GM19328 (cell line): ENCODE data around the gene PRDX5.
"Not testable (repeated sequence)": the region's sequence is repeated elsewhere in the genome, so short reads cannot be mapped to it uniquely, and the experiment has no call there.

Experiments
- ATAC-seq: cut with Tn5 transposase; IDR thresholded peaks from one replicate; pipeline ENCODE4 v1.9.1; 2021; ENCODE audit warnings: mild to moderate bottlenecking, moderate library complexity; ENCODE audit not compliant: unreplicated experiment

PRDX5 gene

DNA sequence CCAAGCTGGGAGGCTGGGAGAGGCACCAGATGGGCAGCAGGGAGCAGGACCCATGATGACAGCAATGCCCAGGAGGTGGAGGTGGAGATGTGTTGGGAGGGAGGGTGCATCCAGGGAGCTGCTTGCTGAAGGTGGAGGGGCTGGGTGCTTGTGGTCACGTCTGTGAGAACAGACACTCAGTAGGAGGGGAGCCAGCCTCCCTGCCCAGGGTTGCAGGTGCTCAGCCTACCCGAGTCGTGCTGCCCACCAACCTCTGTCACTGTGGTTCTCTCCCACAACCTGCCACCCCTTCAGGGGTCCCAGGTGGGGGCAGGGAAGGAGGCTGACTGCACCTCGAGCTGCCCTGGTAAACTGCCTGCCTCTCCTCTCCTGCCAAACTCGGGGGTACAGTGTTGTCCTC is 5.5 kb downstream of the PRDX5 start:
- no peak for ATAC-seq

DNA sequence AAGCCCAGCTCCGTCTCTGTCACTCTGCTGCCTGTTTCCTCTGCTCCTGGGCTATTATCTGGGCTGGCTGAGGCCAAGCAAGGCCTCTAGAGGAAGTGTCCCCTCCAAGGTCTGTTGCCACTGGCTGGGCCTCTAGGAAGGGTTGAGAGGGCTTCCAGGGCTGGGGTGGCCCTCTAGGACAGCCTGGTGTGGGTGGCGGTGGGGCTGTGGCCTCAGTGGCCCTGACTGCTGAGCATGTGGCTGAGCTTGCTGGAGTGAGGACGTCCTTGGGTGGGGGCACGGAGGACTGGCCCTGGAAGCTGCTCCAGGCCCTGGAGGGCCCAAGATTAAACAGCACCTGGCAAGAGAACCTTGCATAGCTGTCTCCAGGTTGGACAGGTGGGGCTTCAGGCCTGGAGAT is 6.1 kb downstream of the PRDX5 start:
- not testable (repeated sequence) for ATAC-seq

DNA sequence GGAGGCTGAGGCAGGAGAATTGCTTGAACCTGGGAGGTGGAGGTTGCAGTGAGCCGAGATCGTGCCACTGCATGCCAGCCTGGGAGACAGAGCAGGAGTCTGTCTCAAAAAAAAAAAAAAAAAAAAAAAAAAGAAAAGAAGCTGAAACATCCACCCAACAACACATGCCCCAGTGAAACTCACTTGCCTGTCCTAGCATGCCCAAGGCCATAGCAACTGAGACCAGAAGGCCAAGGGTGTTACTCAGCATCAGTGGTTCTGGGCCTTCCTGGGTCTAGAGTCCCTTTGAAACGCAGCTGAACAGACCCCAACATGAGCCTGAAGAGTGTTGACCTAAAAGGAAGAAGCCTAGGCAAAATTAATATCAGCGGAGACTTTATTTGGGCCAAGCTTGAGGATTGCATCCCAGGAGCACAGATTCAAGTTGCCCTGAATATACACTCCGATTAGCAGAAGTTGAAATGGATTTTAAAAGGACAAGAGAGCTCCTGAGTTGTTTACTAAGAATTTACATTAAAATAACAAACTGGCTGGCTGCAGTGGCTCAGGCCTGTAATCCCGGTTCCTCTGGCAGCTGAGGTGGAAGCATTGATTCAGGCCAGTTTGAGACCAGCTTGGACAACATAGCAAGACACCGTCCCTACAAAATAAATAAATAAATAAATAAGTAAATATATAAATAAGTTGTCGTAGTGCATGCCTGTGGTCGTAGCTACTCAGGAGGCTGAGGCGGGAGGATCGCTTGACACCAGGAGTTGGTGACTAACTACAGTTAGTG is 7.0 kb downstream of the PRDX5 start:
- no peak for ATAC-seq

DNA sequence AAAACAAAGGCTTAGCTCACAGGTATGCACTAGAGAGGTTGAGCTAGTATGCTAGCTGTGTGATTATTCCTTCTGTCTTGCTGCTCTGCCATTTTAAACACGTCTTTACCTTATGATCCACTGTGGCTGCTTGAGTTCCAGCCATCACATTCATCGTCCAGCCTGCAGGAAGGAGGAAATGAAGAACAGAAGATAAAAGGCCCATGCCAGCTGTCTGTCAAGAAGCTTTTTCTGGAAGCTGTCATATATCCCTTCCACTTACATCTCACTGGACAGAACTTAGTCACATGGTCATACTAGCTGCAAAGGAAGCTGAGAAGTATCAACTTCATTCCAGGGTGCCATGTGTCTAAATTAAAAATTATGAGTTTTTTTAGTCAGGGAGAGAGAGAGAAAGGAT is 9.5 kb downstream of the PRDX5 start:
- ATAC-seq = no peak

DNA sequence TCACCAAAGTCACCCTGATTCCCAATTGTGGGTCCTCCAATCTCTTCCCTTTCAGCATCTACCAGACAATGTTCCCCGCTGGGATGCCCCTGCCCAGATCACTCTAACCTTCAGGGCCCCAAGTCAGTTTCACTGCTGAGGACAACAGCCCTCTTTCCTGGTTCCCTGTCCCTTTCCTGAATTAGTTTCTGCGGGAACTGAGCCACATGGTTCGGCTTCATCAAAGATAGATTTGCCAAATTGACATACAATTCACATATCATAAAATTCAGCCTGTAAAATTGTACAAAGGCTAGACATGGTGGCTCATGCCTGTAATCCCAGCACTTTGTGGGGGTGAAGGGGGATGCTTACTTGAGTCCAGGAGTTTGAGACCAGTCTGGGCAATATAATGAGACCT is 10.1 kb downstream of the PRDX5 start:
- ATAC-seq = no peak

DNA sequence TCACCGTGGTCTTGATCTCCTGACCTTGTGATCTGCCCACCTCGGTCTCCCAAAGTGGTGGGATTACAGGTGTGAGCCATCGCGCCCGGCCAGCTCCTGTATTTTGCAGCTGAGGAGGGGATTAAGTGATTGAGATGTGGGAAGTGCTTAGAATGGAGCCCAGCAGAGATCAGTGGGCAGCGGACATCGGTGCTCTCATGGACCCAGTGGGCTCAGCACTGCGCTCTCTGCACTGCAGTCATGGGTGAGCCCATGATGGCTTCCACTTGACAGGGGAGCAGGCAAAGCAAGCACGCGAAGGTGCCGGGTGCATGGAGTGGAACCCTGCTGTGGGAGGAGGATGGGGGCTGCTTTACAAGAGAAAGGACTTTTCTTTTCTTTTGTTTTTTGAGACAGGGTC is 13.0 kb downstream of the PRDX5 start:
- ATAC-seq = no peak

DNA sequence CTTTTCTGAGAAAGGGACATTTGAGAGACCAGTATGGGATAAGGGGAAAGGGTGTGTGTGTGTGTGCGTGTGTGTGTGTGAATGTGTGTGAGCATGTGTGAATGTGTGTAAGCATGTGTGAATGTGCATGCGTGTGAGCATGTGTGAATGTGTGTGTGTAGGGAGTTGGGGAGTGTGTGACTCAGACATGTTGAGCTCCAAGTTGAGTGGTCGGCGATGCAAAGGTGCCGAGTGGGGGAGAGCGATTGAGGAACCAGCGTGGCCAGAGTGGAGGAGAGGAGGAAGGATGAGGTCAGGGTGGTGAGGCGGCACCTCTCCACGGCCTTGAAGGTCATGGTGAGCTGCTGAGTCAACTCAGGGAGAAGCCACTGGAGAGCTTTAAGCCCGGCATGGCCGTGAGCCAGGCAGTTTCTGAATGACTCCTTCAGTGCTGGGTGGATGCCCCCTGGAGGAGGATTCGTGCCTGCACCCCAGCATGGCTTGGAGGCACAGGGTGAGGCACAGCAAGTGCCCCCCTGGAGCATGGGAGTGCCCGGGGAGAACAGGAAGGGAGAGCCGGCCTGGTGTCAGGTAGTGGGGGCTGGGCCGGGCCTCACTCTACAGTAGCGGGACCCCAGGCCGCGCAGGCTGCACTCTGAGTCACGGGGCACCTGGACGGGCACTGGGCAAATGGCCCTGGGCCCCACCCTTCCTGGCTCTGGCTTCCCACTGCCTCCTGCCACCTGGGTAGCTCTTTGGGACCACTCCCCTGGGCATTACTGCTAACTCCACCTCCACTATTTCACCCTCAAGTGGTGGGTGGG is 13.8 kb downstream of the PRDX5 start:
- ATAC-seq = no peak

DNA sequence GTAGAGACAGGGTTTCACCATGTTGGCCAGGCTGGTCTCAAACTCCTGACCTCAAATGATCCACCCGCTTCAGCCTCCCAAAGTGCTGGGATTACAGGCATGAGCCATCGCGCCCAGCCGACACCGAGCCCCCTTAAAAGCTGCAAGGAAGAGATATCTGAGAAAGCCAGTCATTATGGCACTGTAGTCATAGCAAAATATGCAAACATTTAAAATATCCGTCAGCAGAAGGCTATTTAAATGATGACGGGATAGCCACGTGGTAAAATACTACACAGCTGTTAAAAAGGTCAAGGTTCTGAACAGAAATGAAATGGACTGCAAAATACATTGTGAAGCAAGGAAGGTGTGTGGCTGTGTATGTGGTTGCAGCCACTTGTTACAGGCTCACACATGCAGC is 15.6 kb downstream of the PRDX5 start:
- ATAC-seq = no peak

DNA sequence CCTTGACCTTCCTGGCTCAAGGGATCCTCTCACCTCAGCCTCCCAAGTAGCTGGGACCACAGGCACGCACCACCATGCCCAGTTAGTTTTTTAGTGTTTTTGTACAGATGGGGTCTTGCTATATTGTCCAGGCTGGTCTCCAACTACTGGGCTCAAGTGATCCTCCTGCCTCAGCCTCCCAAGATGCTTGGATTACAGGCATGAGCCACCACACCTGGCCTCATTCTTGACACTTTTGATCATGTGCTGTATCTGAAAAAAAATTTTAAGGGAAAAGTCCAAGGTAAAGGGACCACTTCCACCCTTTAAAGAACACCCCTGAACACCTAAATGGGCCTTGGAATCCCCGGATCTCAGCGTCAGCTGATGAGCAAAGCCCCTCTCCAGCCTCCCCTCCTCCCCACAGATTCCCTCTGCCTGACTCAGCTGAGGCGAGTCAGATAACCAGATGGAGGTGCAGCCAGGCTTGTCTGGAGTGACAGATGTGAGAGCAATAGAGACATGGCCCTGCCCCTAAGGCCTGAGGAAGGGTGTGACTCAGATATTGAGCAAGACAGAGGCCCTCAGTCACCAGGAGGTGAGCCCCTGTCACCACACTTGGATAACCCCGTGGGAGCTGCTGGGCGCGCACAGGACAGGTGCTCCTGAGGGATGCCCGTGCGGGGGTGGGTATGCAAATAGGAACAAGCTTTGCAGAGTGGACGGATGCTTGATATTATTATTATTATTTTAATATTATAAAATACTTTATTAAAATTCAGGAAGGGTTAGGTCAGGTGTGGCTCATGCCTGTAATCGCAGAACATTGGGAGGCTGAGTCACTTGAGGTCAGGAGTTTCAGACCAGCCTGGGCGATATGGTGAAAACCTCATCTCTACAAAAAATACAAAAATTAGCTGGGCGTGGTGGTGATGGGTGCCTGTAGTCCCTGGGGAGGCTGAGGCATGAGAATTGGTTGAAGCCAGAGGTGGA is 17.1 kb downstream of the PRDX5 start:
- ATAC-seq = peak; percentile 60

DNA sequence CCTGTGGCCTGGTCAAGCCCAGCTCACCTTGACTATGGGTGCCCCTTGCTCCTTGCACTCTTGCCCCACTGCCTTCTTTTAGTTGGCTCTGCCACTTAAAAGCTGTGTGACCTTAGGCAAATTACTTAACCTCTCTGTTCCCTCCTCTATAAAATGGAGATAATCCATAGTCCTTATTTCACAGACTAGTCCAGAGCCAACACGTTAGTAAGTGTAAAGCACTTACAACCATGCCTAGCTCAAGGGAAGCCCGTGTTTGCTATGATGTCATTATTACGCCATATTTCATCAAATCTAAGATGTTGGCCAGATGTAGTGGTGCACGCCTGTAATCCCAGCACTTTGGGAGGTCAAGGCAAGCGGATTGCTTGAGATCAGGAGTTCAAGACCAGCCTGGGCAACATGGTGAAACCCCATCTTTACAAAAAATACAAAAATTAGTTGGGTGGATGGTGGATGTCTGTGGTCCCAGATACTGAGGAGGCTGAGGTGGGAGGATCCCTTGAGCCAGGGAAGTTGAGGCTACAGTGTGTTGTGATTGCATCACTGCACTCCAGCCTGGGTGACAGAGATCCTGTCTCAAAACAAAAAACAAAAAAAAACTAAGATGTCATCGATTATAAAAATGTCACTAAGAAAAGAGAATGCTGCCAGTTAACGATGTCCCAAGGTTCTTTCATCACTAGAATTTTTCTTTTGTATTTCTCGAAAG is 19.8 kb downstream of the PRDX5 start:
- ATAC-seq = no peak

DNA sequence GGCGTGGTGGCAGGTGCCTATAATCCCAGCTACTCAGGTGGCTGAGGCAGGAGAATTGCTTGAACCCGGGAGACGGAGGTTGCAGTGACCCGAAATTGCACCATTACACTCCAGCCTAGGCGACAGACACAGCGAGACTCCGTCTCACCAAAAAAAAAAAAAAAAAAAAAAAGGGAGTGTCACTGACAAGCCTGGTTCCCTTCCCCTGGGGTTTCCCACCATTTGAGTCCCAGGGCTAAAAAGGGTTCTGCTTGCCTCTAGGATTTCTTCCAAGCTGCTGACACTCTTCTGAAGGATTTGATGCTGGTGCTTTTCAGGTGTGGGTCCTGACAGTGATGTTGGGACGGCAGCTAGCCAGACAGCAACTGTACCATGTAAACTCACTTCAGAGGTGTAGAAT is 20.8 kb downstream of the PRDX5 start:
- ATAC-seq = no peak

DNA sequence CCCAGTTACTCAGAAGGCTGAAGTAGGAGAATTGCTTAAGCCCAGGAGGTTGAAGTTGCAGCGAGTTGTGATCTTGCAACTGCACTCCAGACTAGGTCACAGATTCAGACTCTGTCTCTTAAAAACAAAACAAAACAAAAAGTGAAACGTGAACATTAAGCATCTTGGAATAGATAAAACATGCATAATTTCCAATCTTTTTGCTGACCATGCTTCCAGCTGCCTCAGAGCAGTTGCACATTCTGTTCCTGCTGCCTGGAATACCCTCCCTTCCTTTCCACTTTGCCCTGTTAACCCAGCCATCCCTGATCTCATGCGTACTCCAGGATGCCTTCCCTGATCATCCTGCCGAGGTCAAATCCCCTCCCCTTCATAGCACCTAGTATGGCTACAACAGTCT is 21.4 kb downstream of the PRDX5 start:
- ATAC-seq = no peak

DNA sequence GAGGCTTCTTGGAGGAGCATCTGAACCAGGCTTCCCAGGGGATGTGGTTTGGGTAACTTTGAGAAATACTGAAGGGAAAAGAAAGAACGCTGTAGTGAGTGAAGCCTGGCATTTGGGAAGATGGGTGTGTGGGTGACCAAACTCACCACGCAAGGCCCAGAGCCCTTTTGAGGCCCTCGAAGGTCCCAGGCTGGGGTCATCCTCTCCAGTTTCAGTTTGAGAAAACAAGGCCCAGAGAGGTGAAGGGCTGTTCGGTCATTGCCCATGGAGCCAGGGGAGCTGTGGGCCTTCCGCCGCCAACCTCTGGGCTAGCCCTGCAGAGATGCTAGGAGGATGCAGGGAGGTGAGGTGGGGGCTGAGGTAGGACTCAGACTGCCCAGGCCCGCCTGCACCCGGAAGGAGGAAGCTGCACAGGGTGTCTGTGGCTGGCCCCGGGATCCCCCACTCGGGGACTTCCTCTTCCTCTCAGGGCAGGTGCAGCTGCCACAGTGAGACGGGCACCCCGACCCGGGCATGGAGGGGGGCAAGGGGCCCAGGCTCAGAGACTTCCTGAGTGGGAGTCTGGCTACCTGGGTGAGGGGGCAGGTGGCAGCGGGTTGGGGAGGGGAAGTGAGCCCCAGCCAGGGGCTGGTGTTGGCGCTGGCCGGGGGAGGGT is 22.0 kb downstream of the PRDX5 start, which contains the start of gene CCDC88B:
Gene CCDC88B (plus strand): TSS at position 451 of the 655 bp plus-strand sequence. CDS start 63 bp downstream, at position 514.
- ATAC-seq = peak; percentile 49

DNA sequence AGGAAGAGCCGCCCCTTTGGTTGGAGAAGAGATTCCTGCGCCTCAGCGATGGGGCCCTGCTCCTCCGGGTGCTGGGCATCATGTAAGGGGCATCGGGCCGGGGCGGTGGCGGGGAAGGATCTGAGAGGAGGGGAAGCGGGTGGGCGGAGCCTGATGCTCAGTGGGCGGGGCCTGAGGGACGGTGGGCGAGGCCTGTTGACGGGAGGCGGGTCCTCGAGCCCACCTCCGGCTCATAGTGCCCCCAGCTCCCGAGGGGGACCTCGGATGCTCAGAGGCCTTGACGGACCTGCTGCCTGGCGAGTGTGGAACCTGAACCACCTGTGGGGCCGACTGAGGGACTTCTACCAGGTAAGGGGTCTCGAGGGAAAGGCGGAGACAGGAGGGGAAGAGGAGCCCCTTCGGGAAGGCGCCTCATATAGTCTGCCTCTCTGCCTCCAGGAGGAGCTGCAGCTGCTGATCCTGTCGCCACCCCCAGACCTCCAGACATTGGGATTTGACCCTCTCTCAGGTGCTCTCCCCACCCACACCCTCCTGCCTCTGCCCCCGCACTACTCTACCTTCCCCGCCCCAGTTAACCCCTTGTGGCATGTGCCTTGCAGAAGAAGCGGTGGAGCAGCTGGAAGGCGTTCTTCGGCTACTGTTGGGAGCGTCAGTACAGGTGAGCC is 22.9 kb downstream of the PRDX5 start:
- ATAC-seq = no peak

DNA sequence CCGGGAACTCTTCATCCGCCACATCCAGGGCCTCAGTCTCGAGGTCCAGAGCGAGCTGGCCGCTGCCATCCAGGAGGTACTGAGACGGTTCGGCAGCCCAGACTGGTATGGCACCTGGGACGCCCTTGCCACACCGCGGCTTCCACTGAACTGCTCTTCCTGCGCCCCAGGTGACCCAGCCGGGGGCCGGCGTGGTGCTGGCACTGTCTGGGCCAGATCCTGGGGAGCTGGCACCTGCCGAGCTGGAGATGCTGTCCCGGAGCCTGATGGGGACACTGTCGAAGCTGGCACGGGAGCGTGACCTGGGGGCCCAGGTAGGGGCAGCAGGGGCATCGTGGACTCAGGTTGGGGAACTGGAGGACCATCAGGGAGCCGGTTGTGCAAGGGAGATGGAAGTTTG is 23.5 kb downstream of the PRDX5 start:
- ATAC-seq = no peak

DNA sequence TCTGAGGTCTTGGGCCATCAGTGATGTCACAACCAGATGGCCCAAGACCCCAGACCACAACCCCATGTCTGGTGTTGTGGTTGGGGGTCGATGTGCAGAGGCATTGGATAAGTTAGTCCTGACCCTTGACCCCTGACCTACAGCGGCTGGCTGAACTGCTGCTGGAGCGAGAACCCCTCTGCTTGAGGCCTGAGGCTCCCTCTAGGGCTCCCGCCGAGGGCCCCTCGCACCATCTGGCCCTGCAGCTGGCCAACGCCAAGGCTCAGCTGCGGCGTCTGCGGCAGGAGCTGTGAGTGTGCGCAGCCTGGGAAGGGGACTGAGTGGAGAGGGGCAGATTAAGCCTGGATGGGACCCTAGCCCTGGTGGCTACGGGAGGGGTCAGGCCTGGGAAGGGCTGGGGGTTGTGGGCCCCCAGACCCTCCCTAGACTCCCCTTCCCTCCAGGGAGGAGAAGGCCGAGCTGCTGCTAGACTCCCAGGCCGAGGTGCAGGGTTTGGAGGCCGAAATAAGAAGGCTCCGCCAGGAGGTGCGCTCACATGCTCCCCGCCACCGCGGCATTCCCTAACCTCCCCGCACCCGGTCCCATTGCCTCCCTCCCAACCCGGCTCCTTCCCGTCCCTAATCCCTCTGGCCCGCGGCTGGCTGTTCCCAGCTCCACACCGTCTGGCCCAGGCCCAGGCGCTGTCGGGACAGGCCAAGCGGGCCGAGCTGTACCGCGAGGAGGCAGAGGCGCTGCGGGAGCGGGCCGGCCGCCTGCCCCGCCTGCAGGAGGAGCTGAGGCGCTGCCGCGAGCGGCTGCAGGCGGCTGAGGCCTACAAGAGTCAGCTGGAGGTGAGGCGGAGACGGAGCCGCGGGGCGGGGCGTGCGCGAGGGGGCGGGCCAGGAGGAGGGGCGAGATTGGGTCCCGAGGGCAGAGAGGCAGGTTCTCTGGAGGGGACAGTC is 24.2 kb downstream of the PRDX5 start:
- no peak for ATAC-seq

DNA sequence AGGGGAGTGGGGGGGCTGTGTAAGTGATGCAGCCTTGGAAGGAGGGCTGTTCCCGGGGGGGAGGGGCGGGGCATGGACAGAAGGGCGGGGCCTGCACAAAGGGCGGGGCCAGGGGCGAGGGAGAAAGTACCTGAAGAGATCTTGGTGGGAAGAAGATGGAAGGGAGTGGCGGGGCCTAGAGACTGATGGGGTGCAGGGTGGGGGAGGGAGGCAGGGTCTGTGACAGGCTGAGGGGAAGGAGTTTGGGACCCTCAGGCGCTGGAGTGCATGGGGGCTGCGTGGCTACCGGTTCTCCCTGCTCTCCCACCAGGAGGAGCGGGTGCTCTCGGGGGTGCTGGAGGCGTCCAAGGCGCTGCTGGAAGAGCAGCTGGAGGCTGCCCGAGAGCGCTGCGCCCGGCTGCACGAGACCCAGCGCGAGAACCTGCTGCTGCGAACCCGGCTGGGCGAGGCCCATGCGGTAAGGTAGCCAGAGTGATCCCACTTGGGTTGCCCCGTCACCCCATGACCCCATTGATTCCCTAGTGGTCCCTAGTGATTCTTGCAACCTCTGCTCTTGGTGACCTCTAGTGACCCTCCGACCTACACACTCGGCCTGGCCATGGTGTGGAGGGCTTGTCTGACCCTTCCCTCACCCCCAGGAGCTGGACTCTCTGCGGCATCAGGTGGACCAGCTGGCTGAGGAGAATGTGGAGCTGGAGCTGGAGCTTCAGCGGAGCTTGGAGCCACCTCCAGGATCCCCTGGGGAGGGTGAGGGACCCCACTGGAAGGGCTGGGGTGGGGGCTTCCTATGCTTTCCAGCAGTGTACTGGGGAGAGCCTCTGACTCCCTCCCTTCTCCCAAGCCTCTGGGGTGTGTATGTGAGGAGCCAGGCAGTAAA is 25.2 kb downstream of the PRDX5 start:
- ATAC-seq = no peak
